Osteoblast (primary cell): Measurements from ENCODE around the gene TNNC1. TPM values are rescaled to one million over a fixed set of nuclear protein-coding genes. Genes with fewer than 3 reads are reported as not detected.
A peak's percentile ranks its signal among the peaks of the same experiment; 100 is the strongest.

ENCODE experiments used
- DNase-seq: peaks from one replicate; pipeline ENCODE4 v3.0.0; 2011; ENCODE audit warnings: low spot score, mixed read lengths; ENCODE audit not compliant: insufficient read length; ENCODE audit errors: missing footprints
- H2AFZ ChIP-seq: 2 replicates; pipeline ENCODE4 v1.6.0; 2011; ENCODE audit warnings: mild to moderate bottlenecking, low read length
- H3K27ac ChIP-seq: 2 replicates; pipeline ENCODE4 v1.5.1; 2011; ENCODE audit warnings: mild to moderate bottlenecking, low read depth, low read length, moderate library complexity
- H3K27me3 ChIP-seq: 2 replicates; pipeline ENCODE4 v1.6.0; 2012; ENCODE audit warnings: mild to moderate bottlenecking, control low read depth, inconsistent platforms, low read length, moderate library complexity; ENCODE audit not compliant: insufficient read depth
- H3K36me3 ChIP-seq: 2 replicates; pipeline ENCODE4 v1.5.1; 2011; ENCODE audit warnings: mild to moderate bottlenecking, low read length, control low read depth, moderate library complexity; ENCODE audit not compliant: insufficient read depth
- H3K4me1 ChIP-seq: 2 replicates; pipeline ENCODE4 v1.5.1; 2011; ENCODE audit warnings: mild to moderate bottlenecking, low read length, control low read depth, moderate library complexity; ENCODE audit not compliant: insufficient read depth
- H3K4me2 ChIP-seq: 2 replicates; pipeline ENCODE4 v1.6.0; 2011; ENCODE audit warnings: mild to moderate bottlenecking, low read length; ENCODE audit not compliant: insufficient read depth
- H3K4me3 ChIP-seq: fragments of 200-600 bp; sonication (generic); 3 replicates; pipeline ENCODE4 v1.5.1; 2012; ENCODE audit warnings: mild to moderate bottlenecking, low read length, inconsistent platforms; ENCODE audit not compliant: insufficient read depth
- H3K79me2 ChIP-seq: 2 replicates; pipeline ENCODE4 v1.6.0; 2012; ENCODE audit warnings: mild to moderate bottlenecking, low read length, control low read depth, inconsistent platforms; ENCODE audit not compliant: insufficient read depth
- H3K9me3 ChIP-seq: 2 replicates; pipeline ENCODE4 v1.5.1; 2011; ENCODE audit warnings: low read depth, low read length, control low read depth
- H4K20me1 ChIP-seq: 2 replicates; pipeline ENCODE4 v1.6.0; 2012; ENCODE audit warnings: mild to moderate bottlenecking, low read length, control low read depth; ENCODE audit not compliant: insufficient read depth
- CTCF ChIP-seq: IDR thresholded peaks from 2 replicates; pipeline ENCODE4 v1.5.1; 2011; ENCODE audit warnings: mild to moderate bottlenecking, low read depth, low read length, moderate library complexity; ENCODE audit errors: extremely low read depth
- total RNA-seq: library from RNA; depleted of rRNA; stranded (reverse); fragments of >200 nt; gene quantifications from 2 replicates; pipeline ENCODE4 v1.2.3, GENCODE V29; 2012

The TNNC1 gene
- total RNA-seq, 1 donor: 0.36 TPM

DNA sequence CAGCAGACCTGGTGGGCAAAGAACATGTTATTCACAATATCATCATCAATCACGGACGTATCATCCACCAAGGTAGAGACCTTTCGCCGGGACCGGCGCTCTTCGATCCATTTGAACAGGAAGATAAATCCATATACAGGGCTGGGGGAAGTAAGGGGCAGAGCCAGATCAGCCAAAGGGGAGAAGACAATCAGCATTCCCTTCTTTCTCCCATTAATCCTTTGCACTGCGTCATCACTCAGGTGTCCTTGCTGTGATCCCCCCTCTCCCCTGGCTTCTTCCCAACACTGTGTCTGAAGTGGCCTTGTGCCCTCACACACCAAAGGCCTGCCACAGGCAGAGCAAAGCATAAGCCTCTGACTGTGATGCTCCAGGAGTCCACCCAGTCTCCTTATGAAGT, 45.4 kb downstream of the TNNC1 start:
- Histone ChIP-seq H3K79me2 (peaks cover 48% of the 10 kb centered on the region), H3K27me3 (no peaks in the 10 kb centered on the region), H2AFZ (no peak overlapping the region), H3K4me1 (peaks cover 30% of the 10 kb centered on the region), H4K20me1 (peaks cover 15% of the 10 kb centered on the region), H3K4me2 (peak overlapping the region; percentile 92), H3K36me3 (peaks cover 51% of the 10 kb centered on the region), H3K9me3 (no peaks in the 10 kb centered on the region), H3K27ac (no peak overlapping the region), H3K4me3 (peak overlapping the region; percentile 98)
- peak; percentile 53 for DNase-seq
- TF ChIP-seq CTCF: no peak

GRCh38 chr3:52407779-52408178, 46.1 kb downstream of the TNNC1 start:
- Histone ChIP-seq H3K4me2 (no peak overlapping the region), H3K9me3 (no peaks in the 10 kb centered on the region), H4K20me1 (peaks cover 15% of the 10 kb centered on the region), H3K36me3 (peaks cover 58% of the 10 kb centered on the region), H3K27ac (no peak overlapping the region), H3K4me3 (no peak overlapping the region), H3K4me1 (peaks cover 29% of the 10 kb centered on the region), H3K27me3 (no peaks in the 10 kb centered on the region), H3K79me2 (peaks cover 43% of the 10 kb centered on the region), H2AFZ (no peak overlapping the region)
- no peak for DNase-seq
- no peak for TF ChIP-seq CTCF

DNA sequence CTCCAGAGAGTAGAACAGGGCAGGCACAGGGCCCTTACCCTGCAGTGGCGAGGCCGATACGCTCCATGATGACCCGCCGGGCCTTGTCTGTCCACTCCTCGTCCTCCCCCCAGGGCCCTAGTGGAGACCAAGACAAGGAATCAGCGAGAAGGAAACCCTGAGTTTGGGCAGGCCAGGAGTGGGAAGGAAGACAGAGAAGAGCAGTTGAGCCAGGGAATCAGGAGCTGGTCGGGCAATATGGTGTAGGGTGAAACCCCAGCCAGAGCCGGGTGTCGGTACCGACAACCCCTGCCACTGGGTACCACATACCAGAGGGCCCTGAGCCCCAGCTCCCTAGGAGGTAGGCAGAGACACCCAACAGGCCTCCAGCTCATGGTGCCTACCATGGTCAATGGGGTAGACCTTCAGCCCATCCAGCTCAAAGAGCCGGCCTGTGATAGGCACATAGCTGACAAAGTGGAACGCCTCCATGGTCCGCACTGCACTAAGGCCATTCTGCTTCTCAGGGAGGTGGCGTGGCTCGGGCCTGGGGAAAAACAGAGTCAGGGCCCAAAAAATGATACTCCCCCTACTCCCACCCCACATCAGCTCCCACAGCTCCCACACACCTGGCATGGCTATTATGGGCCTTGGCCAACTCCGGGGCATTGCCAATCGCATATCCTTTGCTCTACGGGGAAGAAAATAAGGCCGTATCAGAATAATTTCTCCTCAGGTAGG, 46.9 kb downstream of the TNNC1 start:
- H3K9me3 ChIP-seq: no peaks in the 10 kb centered on the region
- no peak for TF ChIP-seq CTCF
- peaks cover 66% of the 10 kb centered on the region for H3K36me3 ChIP-seq
- peaks cover 35% of the 10 kb centered on the region for H3K79me2 ChIP-seq
- peak; percentile 41 for DNase-seq
- peaks cover 12% of the 10 kb centered on the region for H4K20me1 ChIP-seq
- H3K4me1 ChIP-seq: peaks cover 21% of the 10 kb centered on the region
- H2AFZ ChIP-seq: no peak overlapping the region
- H3K4me2 ChIP-seq: no peak overlapping the region
- no peak overlapping the region for H3K4me3 ChIP-seq
- H3K27ac ChIP-seq: no peak overlapping the region
- H3K27me3 ChIP-seq: no peaks in the 10 kb centered on the region

DNA sequence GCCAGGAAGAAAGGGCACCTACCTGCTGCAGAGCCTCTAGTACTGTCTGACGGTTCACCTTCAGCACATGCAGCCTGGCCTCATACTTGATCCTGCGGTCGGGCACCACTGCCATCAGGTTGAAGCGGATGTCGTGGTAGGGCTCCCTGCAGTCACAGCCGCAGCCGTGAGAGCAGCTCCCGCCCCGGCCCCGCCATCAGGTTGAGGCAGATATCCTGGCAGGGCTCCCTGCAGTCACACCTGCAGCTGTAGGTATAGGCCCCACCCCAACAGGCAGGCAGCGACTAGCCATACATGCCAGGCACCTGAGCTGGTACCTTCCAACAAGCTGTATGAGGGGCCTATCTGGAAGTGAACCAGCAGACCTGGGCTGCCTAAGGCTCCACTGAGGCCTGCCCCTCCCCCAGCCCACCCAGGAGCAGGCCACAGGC, 47.6 kb downstream of the TNNC1 start:
- no peak overlapping the region for H3K4me2 ChIP-seq
- H4K20me1 ChIP-seq: peaks cover 12% of the 10 kb centered on the region
- no peak overlapping the region for H3K27ac ChIP-seq
- peaks cover 14% of the 10 kb centered on the region for H3K4me1 ChIP-seq
- no peak overlapping the region for H3K4me3 ChIP-seq
- peaks cover 30% of the 10 kb centered on the region for H3K79me2 ChIP-seq
- peak; percentile 50 for DNase-seq
- no peak for TF ChIP-seq CTCF
- no peaks in the 10 kb centered on the region for H3K27me3 ChIP-seq
- H2AFZ ChIP-seq: no peak overlapping the region
- H3K9me3 ChIP-seq: no peaks in the 10 kb centered on the region
- H3K36me3 ChIP-seq: peaks cover 70% of the 10 kb centered on the region
